ENCODE data around the gene SCIN. TPM values are rescaled to one million over a fixed set of nuclear protein-coding genes. Genes with fewer than 3 reads are reported as not detected.

Gene SCIN
- total and polyA plus RNA-seq, 2 donors (not counting 1 experiment from before 2014, with no cell fraction given): 0.49 to 0.97 TPM

- ATAC-seq (ENCODE audit: low read depth) (no peak), DNase-seq (no peak)
- no peak overlapping the region for H3K4me3 ChIP-seq (ENCODE audit: control extremely low read depth in 1 of 5, extremely low read depth in 1 of 5, insufficient read depth in 1 of 5, low read depth in 2 of 5, low read length in 4 of 5)
- H3K4me1 Mint-ChIP-seq: peaks cover 12% of the 10 kb centered on the region
- H3K79me2 ChIP-seq (ENCODE audit: control insufficient read depth, insufficient read depth, low read length): no peaks in the 10 kb centered on the region
- ChIA-PET CTCF (no interaction called here), POLR2A (no interaction called here)
- H3K4me3 Mint-ChIP-seq: no peak overlapping the region
- peaks cover 32% of the 10 kb centered on the region for H3K27me3 Mint-ChIP-seq
- intact Hi-C loops (cut with micrococcal nuclease): no loop called here
- no peaks in the 10 kb centered on the region for H4K20me1 ChIP-seq (ENCODE audit: control insufficient read depth, insufficient read depth, low read length, poor library complexity, severe bottlenecking)
- TF ChIP-seq CTCF (IDR thresholded peaks at IDR 0.05): no peak
- TF ChIP-seq EZH2 (IDR thresholded peaks at IDR 0.05; ENCODE audit: borderline replicate concordance, insufficient read depth, low read depth, low read length, poor library complexity, severe bottlenecking): no peak
- H3K36me3 ChIP-seq (replicated peaks in 1 of 2; ENCODE audit: control extremely low read depth in 1 of 2, control insufficient read depth in 1 of 2, extremely low read depth in 1 of 2, insufficient read depth in 2 of 2, low read length in 1 of 2): no peaks in the 10 kb centered on the region
- WGBS (ENCODE audit: insufficient coverage): 57% methylated on average over 1 of the region's 2 CpGs
- H3K9me3 ChIP-seq (ENCODE audit: control extremely low read depth in 1 of 3, control insufficient read depth in 2 of 3, insufficient read depth in 1 of 3, low read length in 2 of 3): peaks cover 0 to 4% (median 0%) of the 10 kb centered on the region in 3 donors
- no peak overlapping the region for H3K4me2 ChIP-seq (replicated peaks; ENCODE audit: low read depth, low read length, poor library complexity, severe bottlenecking)
- H2AFZ ChIP-seq (ENCODE audit: insufficient read depth, low read depth, low read length, poor library complexity, severe bottlenecking): no peak overlapping the region
- H3K27me3 ChIP-seq (replicated peaks in 1 of 4; ENCODE audit: control extremely low read depth in 1 of 4, control insufficient read depth in 3 of 4, insufficient read depth in 4 of 4, low read length in 3 of 4): peaks cover 0 to 25% (median 7%) of the 10 kb centered on the region in 4 experiments
- H3K27ac ChIP-seq (ENCODE audit: low read length in 2 of 2): no peak overlapping the region
- H3K9ac ChIP-seq (ENCODE audit: low read length): no peak overlapping the region
- no peaks in the 10 kb centered on the region for H3K9me3 Mint-ChIP-seq (ENCODE audit: insufficient read depth)
- peaks cover 19% of the 10 kb centered on the region in 2 donors for H3K4me1 ChIP-seq (ENCODE audit: control insufficient read depth in 2 of 2, insufficient read depth in 2 of 2, low read length in 2 of 2)
- no peak overlapping the region for H3K27ac Mint-ChIP-seq
Observed at GRCh38 chr7:12572941-12573575, 2.5 kb downstream of the SCIN start.

GRCh38 chr7:12573885-12574284, 3.4 kb downstream of the SCIN start:
- H3K4me3 Mint-ChIP-seq: no peak overlapping the region
- ChIA-PET CTCF (no interaction called here), POLR2A (no interaction called here)
- no peak overlapping the region for H3K9ac ChIP-seq (ENCODE audit: low read length)
- no peak overlapping the region for H3K4me3 ChIP-seq (ENCODE audit: control extremely low read depth in 1 of 5, extremely low read depth in 1 of 5, insufficient read depth in 1 of 5, low read depth in 2 of 5, low read length in 4 of 5)
- H3K9me3 Mint-ChIP-seq (ENCODE audit: insufficient read depth): no peaks in the 10 kb centered on the region
- no peak overlapping the region for H3K27ac Mint-ChIP-seq
- 80% methylated on average over 1 of the region's 1 CpG for WGBS (ENCODE audit: insufficient coverage)
- H3K4me2 ChIP-seq (replicated peaks; ENCODE audit: low read depth, low read length, poor library complexity, severe bottlenecking): no peak overlapping the region
- H3K27me3 ChIP-seq (replicated peaks in 1 of 4; ENCODE audit: control extremely low read depth in 1 of 4, control insufficient read depth in 3 of 4, insufficient read depth in 4 of 4, low read length in 3 of 4): peaks cover 0 to 22% (median 7%) of the 10 kb centered on the region in 4 experiments
- no peaks in the 10 kb centered on the region for H4K20me1 ChIP-seq (ENCODE audit: control insufficient read depth, insufficient read depth, low read length, poor library complexity, severe bottlenecking)
- H3K4me1 Mint-ChIP-seq: peaks cover 12% of the 10 kb centered on the region
- no peak overlapping the region for H3K27ac ChIP-seq (ENCODE audit: low read length in 2 of 2)
- no peaks in the 10 kb centered on the region for H3K36me3 ChIP-seq (replicated peaks in 1 of 2; ENCODE audit: control extremely low read depth in 1 of 2, control insufficient read depth in 1 of 2, extremely low read depth in 1 of 2, insufficient read depth in 2 of 2, low read length in 1 of 2)
- DNase-seq (no peak), ATAC-seq (ENCODE audit: low read depth) (no peak)
- H3K27me3 Mint-ChIP-seq: peaks cover 30% of the 10 kb centered on the region
- no peak for TF ChIP-seq CTCF (IDR thresholded peaks at IDR 0.05)
- TF ChIP-seq EZH2 (IDR thresholded peaks at IDR 0.05; ENCODE audit: borderline replicate concordance, insufficient read depth, low read depth, low read length, poor library complexity, severe bottlenecking): no peak
- H3K9me3 ChIP-seq (ENCODE audit: control extremely low read depth in 1 of 3, control insufficient read depth in 2 of 3, insufficient read depth in 1 of 3, low read length in 2 of 3): peaks cover 0 to 4% (median 0%) of the 10 kb centered on the region in 3 donors
- intact Hi-C loops (cut with micrococcal nuclease): no loop called here
- no peaks in the 10 kb centered on the region for H3K79me2 ChIP-seq (ENCODE audit: control insufficient read depth, insufficient read depth, low read length)
- H3K4me1 ChIP-seq (ENCODE audit: control insufficient read depth in 2 of 2, insufficient read depth in 2 of 2, low read length in 2 of 2): peaks cover 19% of the 10 kb centered on the region in 2 donors
- H2AFZ ChIP-seq (ENCODE audit: insufficient read depth, low read depth, low read length, poor library complexity, severe bottlenecking): no peak overlapping the region
